Activated CD8-positive, alpha-beta memory T cell treated with anti-CD3 and anti-CD28 coated beads, Interleukin-2, amount 10 ng/mL, durations not matched to agents 7 days and 5 days (primary cell): ENCODE data around the gene SNTB2. TPM values are rescaled to one million over a fixed set of nuclear protein-coding genes. Genes with fewer than 3 reads are reported as not detected.

Experiments
- ATAC-seq: fragments of 150-1000 bp; cut with Tn5 transposase; one replicate; pipeline ENCODE4 v1.10.0; 2021; ENCODE audit warnings: moderate library complexity
- CTCF ChIA-PET: fragments of 350-600 bp; sonication (Branson Sonifier 250); formaldehyde crosslinking; loops from one replicate; lab custom pipeline; 2021; ENCODE audit warnings: antibody characterized with exemption; lab: Charles Lee
- DNase-seq: peaks from one replicate; pipeline ENCODE4 v3.0.0-alpha.2; 2020
- H3K27ac Mint-ChIP-seq: one replicate; pipeline ENCODE4 v1.8.0; 2021; ENCODE audit warnings: mild to moderate bottlenecking, mixed read lengths
- H3K27me3 Mint-ChIP-seq: one replicate; pipeline ENCODE4 v1.8.0; 2021; ENCODE audit warnings: mixed read lengths
- H3K36me3 Mint-ChIP-seq: one replicate; pipeline ENCODE4 v1.8.0; 2021; ENCODE audit warnings: mild to moderate bottlenecking, mixed read lengths
- H3K4me1 Mint-ChIP-seq: one replicate; pipeline ENCODE4 v1.8.0; 2021; ENCODE audit warnings: mixed read lengths
- H3K4me3 Mint-ChIP-seq: one replicate; pipeline ENCODE4 v1.8.0; 2021; ENCODE audit warnings: mild to moderate bottlenecking, moderate library complexity, mixed read lengths
- H3K9me3 Mint-ChIP-seq: one replicate; pipeline ENCODE4 v1.8.0; 2022; ENCODE audit warnings: low read depth, mixed read lengths
- total RNA-seq, 2 experiments: library from RNA; stranded (reverse); gene quantifications; one replicate each; pipeline ENCODE4 v1.2.3, GENCODE V29; 2021

The SNTB2 gene
- total RNA-seq, 2 experiments from 2014 or later, result 21.5 to 30.6 TPM

DNA sequence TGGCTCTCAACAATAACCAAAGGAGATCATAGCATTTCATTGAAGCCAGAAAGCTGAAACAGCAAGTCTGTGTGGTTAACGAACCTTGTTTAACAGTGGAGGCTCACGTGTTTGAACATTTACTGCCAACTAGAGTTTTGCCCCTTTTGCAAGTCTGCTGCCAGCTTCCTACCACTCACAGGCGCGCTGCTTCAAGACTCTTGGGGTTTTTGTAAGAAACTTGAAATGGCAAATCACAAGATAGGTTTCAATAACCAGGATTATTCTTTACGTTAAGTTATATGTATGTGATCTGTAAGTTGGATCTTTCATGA lies 1.2 kb downstream of the SNTB2 start:
- ATAC-seq, result no peak
- peaks cover 8% of the 10 kb centered on the region for H3K36me3 Mint-ChIP-seq
- CTCF ChIA-PET, result interaction anchor here (0.6 to 4.6 kb wide), 5 partner anchors 22 to 100 kb away, joined by 3 to 18 read pairs (median 11); no protein-coding TSS in a partner anchor
- DNase-seq, result no peak
- peaks cover 55% of the 10 kb centered on the region for H3K4me1 Mint-ChIP-seq
- H3K27me3 Mint-ChIP-seq, result no peaks in the 10 kb centered on the region
- H3K27ac Mint-ChIP-seq, result peak overlapping the region; percentile 74
- peak overlapping the region; percentile 76 for H3K4me3 Mint-ChIP-seq
- H3K9me3 Mint-ChIP-seq, result no peaks in the 10 kb centered on the region

GRCh38 chr16:69188716-69189115 lies 1.8 kb downstream of the SNTB2 start:
- ATAC-seq, result no peak
- peaks cover 8% of the 10 kb centered on the region for H3K36me3 Mint-ChIP-seq
- peaks cover 54% of the 10 kb centered on the region for H3K4me1 Mint-ChIP-seq
- peak overlapping the region; percentile 76 for H3K4me3 Mint-ChIP-seq
- CTCF ChIA-PET, result interaction anchor here (1.4 to 4.6 kb wide), 4 partner anchors 22 to 99 kb away, joined by 4 to 18 read pairs (median 11); no protein-coding TSS in a partner anchor
- no peaks in the 10 kb centered on the region for H3K27me3 Mint-ChIP-seq
- no peak for DNase-seq
- no peak overlapping the region for H3K27ac Mint-ChIP-seq
- no peaks in the 10 kb centered on the region for H3K9me3 Mint-ChIP-seq

GRCh38 chr16:69190046-69190588 lies 3.2 kb downstream of the SNTB2 start:
- Mint-ChIP-seq H3K27ac (no peak overlapping the region), H3K36me3 (peaks cover 5% of the 10 kb centered on the region), H3K4me1 (peaks cover 46% of the 10 kb centered on the region), H3K9me3 (no peaks in the 10 kb centered on the region), H3K4me3 (no peak overlapping the region), H3K27me3 (no peaks in the 10 kb centered on the region)
- CTCF ChIA-PET, result interaction anchor here (0.9 to 1.6 kb wide), 4 partner anchors 33 to 348 kb away, joined by 3 to 5 read pairs (median 4); no protein-coding TSS in a partner anchor
- DNase-seq, result no peak
- ATAC-seq, result no peak

GRCh38 chr16:69190598-69190997 lies 3.6 kb downstream of the SNTB2 start:
- Mint-ChIP-seq H3K27ac (peak overlapping the region; percentile 29), H3K9me3 (no peaks in the 10 kb centered on the region), H3K4me1 (peaks cover 43% of the 10 kb centered on the region), H3K36me3 (peaks cover 5% of the 10 kb centered on the region), H3K4me3 (no peak overlapping the region), H3K27me3 (no peaks in the 10 kb centered on the region)
- CTCF ChIA-PET, result interaction anchor here (0.6 to 1.6 kb wide), 5 partner anchors 33 to 348 kb away, joined by 3 to 5 read pairs (median 4); no protein-coding TSS in a partner anchor
- ATAC-seq (no peak), DNase-seq (peak; percentile 56)

DNA sequence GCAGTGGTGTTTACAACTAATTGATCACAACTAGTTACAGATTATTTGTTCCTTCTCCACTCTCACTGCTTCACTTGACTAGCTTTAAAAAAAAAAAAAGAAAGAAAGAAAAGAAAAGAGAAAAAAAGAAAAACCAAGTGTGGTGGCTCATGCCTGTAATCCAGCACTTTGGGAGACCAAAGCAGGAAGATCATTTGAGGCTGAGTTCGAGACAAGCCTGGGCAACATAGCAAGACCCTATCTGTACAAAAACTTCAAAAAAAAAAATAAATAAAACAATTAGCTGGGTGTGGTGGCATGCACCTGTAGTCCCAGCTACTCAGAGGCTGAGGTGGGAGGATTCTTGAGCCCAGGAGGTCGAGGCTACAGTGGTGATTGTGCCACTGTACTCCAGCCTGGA lies 4.2 kb downstream of the SNTB2 start:
- Mint-ChIP-seq H3K27me3 (no peaks in the 10 kb centered on the region), H3K9me3 (no peaks in the 10 kb centered on the region), H3K4me3 (no peak overlapping the region), H3K36me3 (peaks cover 5% of the 10 kb centered on the region), H3K4me1 (peaks cover 40% of the 10 kb centered on the region), H3K27ac (peak overlapping the region; percentile 29)
- ATAC-seq (no peak), DNase-seq (no peak)
- CTCF ChIA-PET, result interaction anchor here (0.6 to 1.6 kb wide), 4 partner anchors 41 to 349 kb away, joined by 3 to 5 read pairs (median 4); no protein-coding TSS in a partner anchor

DNA sequence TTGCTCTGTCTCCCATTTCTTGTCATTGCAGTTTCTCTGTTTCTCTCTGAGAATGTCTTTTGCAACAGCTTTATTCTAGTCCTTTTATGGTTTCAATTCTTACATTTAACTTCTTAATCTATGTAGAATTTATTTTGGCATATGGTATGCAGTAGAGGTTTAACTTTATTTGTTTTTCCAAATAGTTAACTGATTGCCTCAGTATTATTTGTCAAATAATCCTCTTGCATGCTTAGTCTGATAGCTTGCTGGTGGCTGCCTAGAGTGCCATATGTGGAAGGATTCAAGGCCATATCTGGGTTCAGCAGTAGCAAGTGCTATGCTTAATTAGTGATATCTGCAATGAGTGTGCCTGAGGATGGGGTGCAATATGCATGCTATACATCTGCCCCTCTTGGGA lies 6.9 kb downstream of the SNTB2 start:
- CTCF ChIA-PET, result no interaction called here
- Mint-ChIP-seq H3K36me3 (peaks cover 5% of the 10 kb centered on the region), H3K4me1 (peaks cover 30% of the 10 kb centered on the region), H3K27me3 (no peaks in the 10 kb centered on the region), H3K9me3 (no peaks in the 10 kb centered on the region), H3K4me3 (no peak overlapping the region), H3K27ac (no peak overlapping the region)
- DNase-seq (no peak), ATAC-seq (no peak)

- CTCF ChIA-PET, result no interaction called here
- no peaks in the 10 kb centered on the region for H3K27me3 Mint-ChIP-seq
- peaks cover 5% of the 10 kb centered on the region for H3K36me3 Mint-ChIP-seq
- no peak for ATAC-seq
- no peak overlapping the region for H3K4me3 Mint-ChIP-seq
- DNase-seq, result no peak
- H3K9me3 Mint-ChIP-seq, result no peaks in the 10 kb centered on the region
- H3K27ac Mint-ChIP-seq, result no peak overlapping the region
- H3K4me1 Mint-ChIP-seq, result peaks cover 26% of the 10 kb centered on the region
Observed at GRCh38 chr16:69194488-69194887, 7.5 kb downstream of the SNTB2 start.

- H3K27me3 Mint-ChIP-seq, result no peaks in the 10 kb centered on the region
- no peak for ATAC-seq
- CTCF ChIA-PET, result interaction anchor here (0.6 kb wide), 1 partner anchor 1353 kb away, joined by 3 read pairs; no protein-coding TSS in a partner anchor
- peaks cover 17% of the 10 kb centered on the region for H3K4me1 Mint-ChIP-seq
- no peak for DNase-seq
- H3K9me3 Mint-ChIP-seq, result no peaks in the 10 kb centered on the region
- H3K36me3 Mint-ChIP-seq, result peaks cover 7% of the 10 kb centered on the region
- H3K4me3 Mint-ChIP-seq, result no peak overlapping the region
- H3K27ac Mint-ChIP-seq, result no peak overlapping the region
Observed at GRCh38 chr16:69195369-69196029, 8.5 kb downstream of the SNTB2 start.

DNA sequence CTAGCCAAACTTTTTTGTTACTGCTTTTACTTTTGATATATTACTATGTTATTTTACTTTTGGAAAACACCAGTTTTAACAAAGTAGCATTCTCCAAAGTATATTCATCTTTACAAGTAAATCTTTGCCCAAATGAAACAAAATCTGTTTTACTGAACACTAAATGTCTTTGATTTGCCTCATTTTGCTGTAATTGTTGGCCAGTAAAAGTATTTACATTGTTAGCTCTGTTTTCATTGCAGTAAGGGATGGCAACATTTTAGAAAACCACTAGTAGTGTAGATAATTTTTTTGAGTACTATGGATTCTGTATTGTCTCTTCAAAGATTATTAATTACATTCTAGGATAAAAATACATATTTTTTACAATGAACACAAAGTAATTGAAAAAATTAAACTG lies 10.6 kb downstream of the SNTB2 start:
- ATAC-seq, result no peak
- no peaks in the 10 kb centered on the region for H3K9me3 Mint-ChIP-seq
- no peak overlapping the region for H3K27ac Mint-ChIP-seq
- H3K4me3 Mint-ChIP-seq, result no peak overlapping the region
- peaks cover 7% of the 10 kb centered on the region for H3K4me1 Mint-ChIP-seq
- DNase-seq, result no peak
- CTCF ChIA-PET, result no interaction called here
- peaks cover 3% of the 10 kb centered on the region for H3K36me3 Mint-ChIP-seq
- no peaks in the 10 kb centered on the region for H3K27me3 Mint-ChIP-seq

DNA sequence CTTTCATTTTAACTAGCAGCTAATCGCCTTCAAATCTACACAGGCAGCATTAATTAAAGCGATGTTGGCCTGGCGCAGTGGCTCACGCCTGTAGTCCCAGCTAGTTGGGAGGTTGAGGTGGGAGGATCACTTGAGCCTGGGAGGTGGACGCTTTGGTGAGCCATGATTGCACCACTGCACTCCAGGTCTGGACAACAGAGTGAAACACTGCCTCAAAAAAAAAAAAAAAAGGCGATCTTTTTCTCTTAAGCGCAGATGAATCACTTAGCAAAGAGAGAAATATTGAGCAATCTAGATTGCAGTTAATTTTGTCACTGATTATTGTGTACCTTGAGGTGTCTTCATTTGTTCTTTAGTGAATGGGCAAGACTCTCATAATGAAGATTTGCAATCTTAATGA lies 12.4 kb downstream of the SNTB2 start:
- H3K9me3 Mint-ChIP-seq, result no peaks in the 10 kb centered on the region
- H3K27ac Mint-ChIP-seq, result no peak overlapping the region
- CTCF ChIA-PET, result no interaction called here
- H3K4me3 Mint-ChIP-seq, result no peak overlapping the region
- peaks cover 10% of the 10 kb centered on the region for H3K4me1 Mint-ChIP-seq
- ATAC-seq (no peak), DNase-seq (no peak)
- H3K27me3 Mint-ChIP-seq, result no peaks in the 10 kb centered on the region
- H3K36me3 Mint-ChIP-seq, result peaks cover 1% of the 10 kb centered on the region

DNA sequence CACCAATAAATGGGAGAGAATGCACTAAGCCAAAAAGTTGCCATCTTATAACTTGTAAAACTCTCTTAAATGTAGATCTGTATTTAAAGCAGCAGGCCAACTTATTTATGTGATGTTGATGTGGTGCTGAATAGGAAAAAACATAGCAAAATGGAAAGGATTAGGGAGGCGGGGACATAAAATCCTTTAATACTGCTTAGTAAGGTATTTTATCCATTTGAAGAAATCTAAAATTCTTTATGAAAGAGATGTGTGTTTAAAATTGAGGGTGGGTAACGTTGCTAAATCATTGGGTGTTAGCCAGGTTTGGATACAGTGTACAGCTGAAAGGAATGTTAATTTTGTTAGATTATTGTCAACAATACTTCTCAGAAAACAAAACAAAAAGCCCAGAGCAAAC lies 14.3 kb downstream of the SNTB2 start:
- H3K4me1 Mint-ChIP-seq, result peaks cover 18% of the 10 kb centered on the region
- DNase-seq (no peak), ATAC-seq (no peak)
- CTCF ChIA-PET, result no interaction called here
- peaks cover 1% of the 10 kb centered on the region for H3K36me3 Mint-ChIP-seq
- H3K9me3 Mint-ChIP-seq, result no peaks in the 10 kb centered on the region
- peak overlapping the region; percentile 43 for H3K27ac Mint-ChIP-seq
- H3K4me3 Mint-ChIP-seq, result no peak overlapping the region
- H3K27me3 Mint-ChIP-seq, result no peaks in the 10 kb centered on the region

DNA sequence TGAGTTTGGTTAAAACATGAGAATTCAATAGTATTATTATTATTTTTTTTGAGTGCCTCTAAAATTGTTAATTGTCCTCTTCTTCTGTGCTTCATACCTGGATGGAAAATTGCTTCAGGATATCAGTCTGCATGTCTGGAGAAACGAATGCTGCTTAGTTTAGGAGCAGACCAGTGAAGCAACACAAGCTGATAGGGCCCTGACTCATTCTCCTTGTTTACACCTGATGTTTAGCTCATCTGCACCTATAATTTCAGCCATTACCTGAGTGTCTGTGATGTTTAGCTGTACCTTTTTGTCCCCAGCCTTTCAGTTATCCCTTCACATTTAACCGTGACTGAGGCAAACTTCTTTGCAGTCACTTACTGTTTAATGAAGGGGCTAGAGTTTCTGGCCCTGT lies 14.8 kb downstream of the SNTB2 start:
- ATAC-seq (no peak), DNase-seq (no peak)
- no peaks in the 10 kb centered on the region for H3K9me3 Mint-ChIP-seq
- peaks cover 1% of the 10 kb centered on the region for H3K36me3 Mint-ChIP-seq
- H3K27me3 Mint-ChIP-seq, result no peaks in the 10 kb centered on the region
- H3K4me1 Mint-ChIP-seq, result peaks cover 18% of the 10 kb centered on the region
- H3K4me3 Mint-ChIP-seq, result no peak overlapping the region
- H3K27ac Mint-ChIP-seq, result no peak overlapping the region
- CTCF ChIA-PET, result no interaction called here

GRCh38 chr16:69204172-69204571 lies 17.2 kb downstream of the SNTB2 start:
- ATAC-seq (no peak), DNase-seq (no peak)
- CTCF ChIA-PET, result interaction anchor here (0.6 kb wide), 1 partner anchor 82 kb away, joined by 3 read pairs; no protein-coding TSS in a partner anchor
- H3K4me3 Mint-ChIP-seq, result no peak overlapping the region
- peaks cover 1% of the 10 kb centered on the region for H3K36me3 Mint-ChIP-seq
- no peaks in the 10 kb centered on the region for H3K27me3 Mint-ChIP-seq
- H3K27ac Mint-ChIP-seq, result peak overlapping the region; percentile 49
- no peaks in the 10 kb centered on the region for H3K9me3 Mint-ChIP-seq
- peaks cover 14% of the 10 kb centered on the region for H3K4me1 Mint-ChIP-seq

DNA sequence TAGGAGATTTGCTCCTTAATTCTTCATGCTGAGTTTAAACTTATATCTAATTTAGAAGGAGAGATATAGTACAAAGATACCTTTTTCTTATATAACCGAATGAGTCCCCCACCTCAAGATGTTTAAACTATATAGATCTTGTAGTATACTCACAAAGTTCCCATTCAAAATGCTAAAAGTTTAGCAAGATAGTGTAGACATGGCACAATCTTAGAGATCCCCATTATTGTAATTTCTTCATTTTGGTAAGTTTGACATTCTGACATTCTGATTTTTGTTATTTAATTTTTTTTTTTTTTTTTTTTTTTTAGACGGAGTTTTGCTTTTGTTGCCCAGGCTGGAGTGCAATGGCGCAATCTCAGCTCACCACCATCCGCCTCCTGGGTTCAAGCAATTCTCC lies 22.8 kb downstream of the SNTB2 start:
- H3K9me3 Mint-ChIP-seq, result no peaks in the 10 kb centered on the region
- DNase-seq (no peak), ATAC-seq (no peak)
- H3K4me1 Mint-ChIP-seq, result peaks cover 6% of the 10 kb centered on the region
- no peak overlapping the region for H3K4me3 Mint-ChIP-seq
- H3K36me3 Mint-ChIP-seq, result no peaks in the 10 kb centered on the region
- H3K27ac Mint-ChIP-seq, result no peak overlapping the region
- H3K27me3 Mint-ChIP-seq, result no peaks in the 10 kb centered on the region
- CTCF ChIA-PET, result no interaction called here
